Measurements from ENCODE around the gene DSCAM. TPM values are rescaled to one million over a fixed set of nuclear protein-coding genes. Genes with fewer than 3 reads are reported as not detected.

The DSCAM gene
- total RNA-seq, 1 donor, result not detected

- H3K4me3 ChIP-seq (ENCODE audit: low read depth, low read length), result no peak overlapping the region
- TF ChIP-seq, protein P1, sequence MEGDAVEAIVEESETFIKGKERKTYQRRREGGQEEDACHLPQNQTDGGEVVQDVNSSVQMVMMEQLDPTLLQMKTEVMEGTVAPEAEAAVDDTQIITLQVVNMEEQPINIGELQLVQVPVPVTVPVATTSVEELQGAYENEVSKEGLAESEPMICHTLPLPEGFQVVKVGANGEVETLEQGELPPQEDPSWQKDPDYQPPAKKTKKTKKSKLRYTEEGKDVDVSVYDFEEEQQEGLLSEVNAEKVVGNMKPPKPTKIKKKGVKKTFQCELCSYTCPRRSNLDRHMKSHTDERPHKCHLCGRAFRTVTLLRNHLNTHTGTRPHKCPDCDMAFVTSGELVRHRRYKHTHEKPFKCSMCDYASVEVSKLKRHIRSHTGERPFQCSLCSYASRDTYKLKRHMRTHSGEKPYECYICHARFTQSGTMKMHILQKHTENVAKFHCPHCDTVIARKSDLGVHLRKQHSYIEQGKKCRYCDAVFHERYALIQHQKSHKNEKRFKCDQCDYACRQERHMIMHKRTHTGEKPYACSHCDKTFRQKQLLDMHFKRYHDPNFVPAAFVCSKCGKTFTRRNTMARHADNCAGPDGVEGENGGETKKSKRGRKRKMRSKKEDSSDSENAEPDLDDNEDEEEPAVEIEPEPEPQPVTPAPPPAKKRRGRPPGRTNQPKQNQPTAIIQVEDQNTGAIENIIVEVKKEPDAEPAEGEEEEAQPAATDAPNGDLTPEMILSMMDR (IDR thresholded peaks at IDR 0.05; ENCODE audit: insufficient read depth, low read length), result no peak
- DNase-seq (ENCODE audit: low read depth), result no peak
Measured at GRCh38 chr21:40610345-40610744, 236.6 kb downstream of the DSCAM start.

GRCh38 chr21:40606341-40606740 is 240.6 kb downstream of the DSCAM start:
- TF ChIP-seq, protein P1 (IDR thresholded peaks at IDR 0.05; ENCODE audit: insufficient read depth, low read length), result no peak
- DNase-seq (ENCODE audit: low read depth), result no peak
- H3K4me3 ChIP-seq (ENCODE audit: low read depth, low read length), result no peak overlapping the region

DNA sequence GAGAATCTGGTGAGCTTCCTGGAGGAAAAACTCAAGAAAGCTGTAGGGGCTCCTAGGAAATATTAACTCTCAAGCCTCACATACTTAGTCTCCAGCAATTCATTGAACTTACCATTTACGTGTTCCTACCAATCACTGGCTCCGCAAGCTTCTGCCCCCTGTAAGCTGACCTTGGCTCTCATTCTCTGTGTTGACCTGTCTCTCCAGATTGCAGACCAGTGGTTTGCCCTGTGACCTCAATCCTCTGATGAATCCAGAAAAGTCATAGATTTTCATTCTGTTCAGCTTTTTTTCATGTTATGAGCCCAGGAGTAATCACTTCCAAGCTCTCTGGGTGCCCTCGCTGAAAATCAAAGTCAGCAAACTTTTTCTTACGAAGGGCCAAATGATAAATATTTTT is 241.9 kb downstream of the DSCAM start:
- no peak overlapping the region for H3K4me3 ChIP-seq (ENCODE audit: low read depth, low read length)
- TF ChIP-seq, protein P1 (IDR thresholded peaks at IDR 0.05; ENCODE audit: insufficient read depth, low read length), result no peak
- DNase-seq (ENCODE audit: low read depth), result no peak

DNA sequence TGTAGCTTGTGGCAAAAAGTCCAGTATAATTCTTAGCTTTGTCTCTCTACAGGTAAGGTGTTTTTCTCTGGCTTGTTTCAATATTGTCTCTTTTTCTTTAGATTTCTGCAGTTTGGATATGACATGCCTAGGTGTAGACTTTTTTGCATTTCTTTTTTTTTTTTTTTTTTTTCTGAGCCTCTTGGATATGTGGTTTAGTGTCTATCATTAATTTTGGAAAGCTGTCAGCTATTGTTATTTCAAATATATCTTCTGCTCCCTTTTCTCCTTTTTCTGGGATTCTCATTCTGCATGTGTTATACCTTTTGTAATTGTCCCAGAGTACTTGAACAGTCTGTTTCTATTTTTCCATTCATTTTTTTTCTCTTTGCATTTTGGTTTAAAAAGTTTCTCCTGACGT is 243.2 kb downstream of the DSCAM start:
- TF ChIP-seq, protein P1 (IDR thresholded peaks at IDR 0.05; ENCODE audit: insufficient read depth, low read length), result no peak
- DNase-seq (ENCODE audit: low read depth), result no peak
- H3K4me3 ChIP-seq (ENCODE audit: low read depth, low read length), result no peak overlapping the region

DNA sequence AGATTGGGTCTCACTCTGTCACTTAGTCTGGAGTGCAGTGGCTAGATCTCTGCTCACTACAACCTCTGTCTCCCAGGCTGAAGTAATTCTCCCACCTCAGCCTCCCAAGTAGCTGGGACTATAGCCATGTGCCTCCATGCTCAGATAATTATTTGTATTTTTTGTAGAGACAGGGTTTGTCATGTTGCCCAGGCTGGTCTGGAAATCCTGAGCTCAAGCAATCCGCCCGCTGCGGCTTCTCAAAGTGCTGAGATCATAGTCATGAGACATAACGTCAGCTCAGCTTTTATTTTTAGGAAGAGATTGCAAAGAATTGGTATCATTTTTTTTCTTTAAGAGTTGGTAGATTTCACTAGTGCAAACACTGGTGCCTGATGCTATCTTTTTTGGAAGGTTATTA is 244.9 kb downstream of the DSCAM start:
- TF ChIP-seq, protein P1 (IDR thresholded peaks at IDR 0.05; ENCODE audit: insufficient read depth, low read length), result no peak
- no peak overlapping the region for H3K4me3 ChIP-seq (ENCODE audit: low read depth, low read length)
- DNase-seq (ENCODE audit: low read depth), result no peak

GRCh38 chr21:40595806-40596205 is 251.2 kb downstream of the DSCAM start:
- DNase-seq (ENCODE audit: low read depth), result no peak
- no peak overlapping the region for H3K4me3 ChIP-seq (ENCODE audit: low read depth, low read length)
- TF ChIP-seq, protein P1 (IDR thresholded peaks at IDR 0.05; ENCODE audit: insufficient read depth, low read length), result no peak

DNA sequence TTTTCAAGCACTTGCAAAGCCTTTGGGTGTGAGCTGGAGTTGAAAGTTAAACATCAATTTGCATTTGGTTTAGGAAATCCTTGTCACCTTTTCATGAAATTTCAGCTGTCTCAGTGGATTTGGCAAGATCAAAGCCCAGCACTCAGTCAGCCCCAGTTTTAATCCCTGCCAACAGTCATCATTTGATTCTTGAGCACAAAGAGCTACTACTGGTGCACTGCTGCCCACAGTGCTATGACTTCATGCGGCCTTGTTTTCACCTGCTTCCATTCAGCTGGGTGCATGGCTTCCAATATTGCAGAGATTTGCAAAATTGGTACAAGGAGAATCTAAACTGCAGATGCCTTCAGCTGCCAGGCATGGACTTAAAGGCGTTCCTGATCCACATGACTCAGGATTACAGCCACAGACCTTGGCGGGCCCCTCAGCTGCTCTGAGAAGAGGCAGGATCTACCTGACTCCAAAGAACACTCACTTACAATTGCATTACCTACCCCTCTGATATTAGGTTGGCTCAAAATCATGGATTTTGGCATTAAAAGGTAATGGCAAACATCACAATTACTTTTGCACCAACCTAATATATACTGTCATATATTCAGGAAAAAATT is 259.1 kb downstream of the DSCAM start:
- TF ChIP-seq, protein P1 (IDR thresholded peaks at IDR 0.05; ENCODE audit: insufficient read depth, low read length), result no peak
- DNase-seq (ENCODE audit: low read depth), result no peak
- H3K4me3 ChIP-seq (ENCODE audit: low read depth, low read length), result no peak overlapping the region
